HG02943 (cell line): ENCODE data around the gene RBM12.

Experiments
- ATAC-seq: cut with Tn5 transposase; IDR thresholded peaks from one replicate; pipeline ENCODE4 v1.9.1; 2021; ENCODE audit warnings: mild to moderate bottlenecking, low read depth, moderate library complexity; ENCODE audit not compliant: unreplicated experiment

RBM12 gene

GRCh38 chr20:35602851-35603495 lies 61.7 kb downstream of the RBM12 start:
- no peak for ATAC-seq

GRCh38 chr20:35601990-35602389 lies 62.7 kb downstream of the RBM12 start:
- no peak for ATAC-seq

GRCh38 chr20:35600993-35601973 lies 63.4 kb downstream of the RBM12 start:
- ATAC-seq: no peak

- no peak for ATAC-seq
These were observed 64.3 kb downstream of the RBM12 start for GRCh38 chr20:35600176-35600992.

GRCh38 chr20:35599776-35600120 lies 65.0 kb downstream of the RBM12 start:
- ATAC-seq: no peak
